HEK293 (cell line): ENCODE measurements around the gene HS3ST5.

ENCODE experiments used
- CTCF ChIA-PET: fragments of 350-600 bp; formaldehyde crosslinking; extraction: SDS; loops from one replicate; lab custom pipeline; 2021; ENCODE audit warnings: antibody characterized with exemption; lab: Yijun Ruan, JAX
- POLR2A ChIA-PET: fragments of 300-600 bp; formaldehyde crosslinking; extraction: SDS; loops from one replicate; lab custom pipeline; 2020; ENCODE audit warnings: antibody characterized with exemption, inconsistent platforms; lab: Yijun Ruan, JAX
- H3K27ac ChIP-seq: fragments of 200-500 bp; sonication (Bioruptor generic); 2 replicates; pipeline ENCODE4 v1.5.1; 2014; ENCODE audit warnings: low read depth, low read length, control low read depth, inconsistent platforms; ENCODE audit errors: extremely low read depth
- H3K36me3 ChIP-seq, 2 experiments: fragments of 200-500 bp in 1 of 2; sonication (Bioruptor generic) in 1 of 2; 1 replicate in 1 of 2; 2 replicates in 1 of 2; pipeline ENCODE4 v1.5.1; 2014 to 2017; ENCODE audit warnings: inconsistent platforms in 2 of 2, low read length in 2 of 2; ENCODE audit not compliant: control insufficient read depth in 2 of 2, insufficient read depth in 1 of 2
- H3K4me1 ChIP-seq: fragments of 200-500 bp; sonication (Bioruptor generic); 2 replicates; pipeline ENCODE4 v1.5.1; 2014; ENCODE audit warnings: mild to moderate bottlenecking, low read length, inconsistent platforms; ENCODE audit not compliant: control insufficient read depth, insufficient read depth
- H3K4me3 ChIP-seq: 2 replicates; pipeline ENCODE4 v1.5.1; 2011; ENCODE audit warnings: low read depth, mild to moderate bottlenecking, control low read depth, low read length, moderate library complexity
- H3K9me3 ChIP-seq: fragments of 200-500 bp; sonication (Bioruptor generic); 2 replicates; pipeline ENCODE4 v1.5.1; 2014; ENCODE audit warnings: low read depth, low read length, inconsistent platforms; ENCODE audit not compliant: control insufficient read depth, insufficient read depth
- GLIS2 ChIP-seq: fragments of 450-650 bp; formaldehyde crosslinking; IDR thresholded peaks from 2 replicates; pipeline ENCODE4 v1.5.1; 2016; ENCODE audit warnings: missing biosample characterization, missing genetic modification characterization
- PRDM4 ChIP-seq: fragments of 450-650 bp; formaldehyde crosslinking; IDR thresholded peaks from 2 replicates; pipeline ENCODE4 v1.5.1; 2017; ENCODE audit warnings: missing biosample characterization, missing genetic modification characterization
- PRDM6 ChIP-seq: fragments of 450-650 bp; formaldehyde crosslinking; IDR thresholded peaks from 2 replicates; pipeline ENCODE4 v1.5.1; 2017; ENCODE audit warnings: missing biosample characterization, missing genetic modification characterization
- REST ChIP-seq: fragments of 450-650 bp; formaldehyde crosslinking; IDR thresholded peaks from 2 replicates; pipeline ENCODE4 v1.5.1; 2016; ENCODE audit warnings: missing biosample characterization, missing genetic modification characterization
- ZBTB17 ChIP-seq: fragments of 450-650 bp; formaldehyde crosslinking; IDR thresholded peaks from 2 replicates; pipeline ENCODE4 v1.5.1; 2016; ENCODE audit warnings: missing biosample characterization, missing genetic modification characterization
- ZNF133 ChIP-seq: fragments of 450-650 bp; formaldehyde crosslinking; IDR thresholded peaks from 2 replicates; pipeline ENCODE4 v1.5.1; 2016; ENCODE audit warnings: missing biosample characterization, missing genetic modification characterization
- ZNF174 ChIP-seq: fragments of 450-650 bp; formaldehyde crosslinking; IDR thresholded peaks from 2 replicates; pipeline ENCODE4 v1.5.0; 2017; ENCODE audit warnings: missing biosample characterization, mild to moderate bottlenecking, missing genetic modification characterization
- ZNF18 ChIP-seq: fragments of 450-650 bp; formaldehyde crosslinking; IDR thresholded peaks from 2 replicates; pipeline ENCODE4 v1.5.1; 2016; ENCODE audit warnings: missing biosample characterization, missing genetic modification characterization
- ZNF19 ChIP-seq: fragments of 450-650 bp; formaldehyde crosslinking; IDR thresholded peaks from 2 replicates; pipeline ENCODE4; 2016; ENCODE audit warnings: missing biosample characterization, missing genetic modification characterization, low read depth
- ZNF426 ChIP-seq: fragments of 450-650 bp; formaldehyde crosslinking; IDR thresholded peaks from 2 replicates; pipeline ENCODE4 v1.5.1; 2017; ENCODE audit warnings: missing biosample characterization, missing genetic modification characterization, mild to moderate bottlenecking, inconsistent platforms, moderate library complexity
- ZNF501 ChIP-seq: fragments of 450-650 bp; formaldehyde crosslinking; IDR thresholded peaks from 2 replicates; pipeline ENCODE4 v1.5.1; 2016; ENCODE audit warnings: missing biosample characterization, missing genetic modification characterization
- ZNF549 ChIP-seq: fragments of 450-650 bp; IDR thresholded peaks from 2 replicates; pipeline ENCODE4 v1.5.1; 2018; ENCODE audit warnings: missing biosample characterization, missing genetic modification characterization, mild to moderate bottlenecking, inconsistent platforms, moderate library complexity
- ZNF585B ChIP-seq: fragments of 450-650 bp; formaldehyde crosslinking; IDR thresholded peaks from 2 replicates; pipeline ENCODE4 v1.5.1; 2016; ENCODE audit warnings: missing biosample characterization, missing genetic modification characterization
- ZNF623 ChIP-seq: fragments of 450-650 bp; formaldehyde crosslinking; IDR thresholded peaks from 2 replicates; pipeline ENCODE4 v1.5.1; 2016; ENCODE audit warnings: missing biosample characterization, missing genetic modification characterization
- ZNF830 ChIP-seq: fragments of 450-650 bp; IDR thresholded peaks from 2 replicates; pipeline ENCODE4 v1.5.0; 2018; ENCODE audit warnings: missing biosample characterization, missing genetic modification characterization, low read depth, mild to moderate bottlenecking, moderate library complexity
- ZSCAN5A ChIP-seq: fragments of 450-650 bp; formaldehyde crosslinking; IDR thresholded peaks from 2 replicates; pipeline ENCODE4 v1.5.1; 2016; ENCODE audit warnings: missing biosample characterization, missing genetic modification characterization

The HS3ST5 gene

GRCh38 chr6:114172576-114173260 lies 170.1 kb downstream of the HS3ST5 start (continued):
- TF ChIP-seq PRDM6 (no peak), REST (tag by site-specific recombination) (no peak), ZNF830 (tag by site-specific recombination) (no peak), ZNF623 (no peak), ZNF133 (tag by site-specific recombination) (no peak), ZNF549 (tag by site-specific recombination) (no peak), PRDM4 (no peak), ZNF18 (tag by site-specific recombination) (no peak), ZNF19 (tag by site-specific recombination) (no peak)
- TF ChIP-seq, all 188 proteins: peak for 0

- Histone ChIP-seq H3K4me3 (no peak overlapping the region), H3K36me3 (no peaks in the 10 kb centered on the region), H3K27ac (no peak overlapping the region), H3K9me3 (no peaks in the 10 kb centered on the region), H3K4me1 (no peaks in the 10 kb centered on the region)
- POLR2A ChIA-PET, result no interaction called here
- no peak for TF ChIP-seq ZNF585B
- CTCF ChIA-PET, result interaction anchor here (1.4 kb wide), 1 partner anchor 11 kb away, joined by 5 read pairs; no protein-coding TSS in a partner anchor
These were observed 171.3 kb downstream of the HS3ST5 start for GRCh38 chr6:114171473-114171872.

GRCh38 chr6:114170958-114171387 lies 171.8 kb downstream of the HS3ST5 start:
- no peak overlapping the region for H3K27ac ChIP-seq
- CTCF ChIA-PET, result interaction anchor here (1.4 kb wide), 1 partner anchor 11 kb away, joined by 5 read pairs; no protein-coding TSS in a partner anchor
- H3K4me1 ChIP-seq, result no peaks in the 10 kb centered on the region
- no peaks in the 10 kb centered on the region for H3K9me3 ChIP-seq
- POLR2A ChIA-PET, result no interaction called here
- no peaks in the 10 kb centered on the region for H3K36me3 ChIP-seq
- H3K4me3 ChIP-seq, result no peak overlapping the region
- no peak for TF ChIP-seq ZNF501 (tag by site-specific recombination)
- no peak for TF ChIP-seq ZBTB17 (tag by site-specific recombination)
- no peak for TF ChIP-seq ZNF426
- no peak for TF ChIP-seq GLIS2 (tag by site-specific recombination)
- TF ChIP-seq ZNF174, result no peak
- no peak for TF ChIP-seq ZSCAN5A (tag by site-specific recombination)
